Vagina (tissue), 2 donors: ENCODE data around the gene CX3CL1.

Experiments
- CTCF ChIP-seq, 3 experiments: fragments of 450-650 bp in 2 of 3; fragments of 200-600 bp in 1 of 3; sonication (generic) in 1 of 3; IDR thresholded peaks; one replicate each; pipeline ENCODE4 v1.5.1; 2017 to 2019; ENCODE audit warnings: antibody characterized with exemption in 3 of 3, mild to moderate bottlenecking in 2 of 3, moderate library complexity in 2 of 3
- POLR2AphosphoS5 ChIP-seq, 2 donors: sonication (generic); formaldehyde crosslinking; IDR thresholded peaks; one replicate each; pipeline ENCODE4 v1.9.0; 2017; ENCODE audit warnings: antibody characterized with exemption in 2 of 2, mild to moderate bottlenecking in 2 of 2, low read depth in 1 of 2; ENCODE audit not compliant: insufficient read depth in 1 of 2

GRCh38 chr16:57411362-57411976 lies 39.2 kb downstream of the CX3CL1 start:
- TF ChIP-seq CTCF (IDR thresholded peaks at IDR 0.05) (no peak), POLR2AphosphoS5 (IDR thresholded peaks at IDR 0.05; ENCODE audit: insufficient read depth in 1 of 2, low read depth in 1 of 2) (no peak)
